ENCODE results near the gene STAG1.

Gene STAG1

DNA sequence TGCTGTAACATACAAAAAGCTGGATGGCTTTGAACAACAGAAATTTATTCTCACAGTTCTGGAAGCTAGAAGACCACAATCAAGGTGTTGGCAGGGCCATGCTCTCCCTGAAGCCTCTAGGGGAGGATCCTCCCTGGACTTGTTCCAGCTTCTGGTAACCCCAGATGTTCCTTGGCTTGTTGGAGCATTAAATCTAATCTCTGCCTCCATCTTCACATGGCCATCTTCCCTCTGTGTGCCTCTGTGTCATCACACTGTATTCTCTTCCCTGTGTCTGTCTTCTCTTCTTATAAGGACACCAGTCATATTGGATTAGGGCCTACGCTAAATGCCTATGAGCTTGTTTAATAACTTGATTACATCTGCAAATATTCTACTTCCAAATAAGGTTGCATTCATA lies 109.5 kb downstream of the STAG1 start:
- Histone ChIP-seq H3K4me3 (ENCODE audit: low read length) (no peak overlapping the region), H3K9me3 (ENCODE audit: insufficient read depth, low read length) (no peaks in the 10 kb centered on the region), H2AFZ (ENCODE audit: low read depth, low read length) (no peak overlapping the region), H3K4me1 (ENCODE audit: low read length) (peaks cover 13% of the 10 kb centered on the region), H3K27ac (ENCODE audit: low read length) (no peak overlapping the region), H3K9ac (ENCODE audit: low read length) (no peak overlapping the region), H4K20me1 (ENCODE audit: insufficient read depth, low read length) (0 out of 2 replicates have a peak, but pooled peaks cover 3% of the 10 kb centered on the region), H3K27me3 (ENCODE audit: low read depth, low read length) (no peaks in the 10 kb centered on the region), H3K4me2 (ENCODE audit: low read length) (no peak overlapping the region), H3K79me2 (ENCODE audit: low read length) (peaks cover 75% of the 10 kb centered on the region), H3K36me3 (replicated peaks; ENCODE audit: low read depth, low read length) (no peaks in the 10 kb centered on the region)
- no peak for TF ChIP-seq EZH2phosphoT487 (IDR thresholded peaks at IDR 0.05; ENCODE audit: low read depth)
- TF ChIP-seq, protein P1, sequence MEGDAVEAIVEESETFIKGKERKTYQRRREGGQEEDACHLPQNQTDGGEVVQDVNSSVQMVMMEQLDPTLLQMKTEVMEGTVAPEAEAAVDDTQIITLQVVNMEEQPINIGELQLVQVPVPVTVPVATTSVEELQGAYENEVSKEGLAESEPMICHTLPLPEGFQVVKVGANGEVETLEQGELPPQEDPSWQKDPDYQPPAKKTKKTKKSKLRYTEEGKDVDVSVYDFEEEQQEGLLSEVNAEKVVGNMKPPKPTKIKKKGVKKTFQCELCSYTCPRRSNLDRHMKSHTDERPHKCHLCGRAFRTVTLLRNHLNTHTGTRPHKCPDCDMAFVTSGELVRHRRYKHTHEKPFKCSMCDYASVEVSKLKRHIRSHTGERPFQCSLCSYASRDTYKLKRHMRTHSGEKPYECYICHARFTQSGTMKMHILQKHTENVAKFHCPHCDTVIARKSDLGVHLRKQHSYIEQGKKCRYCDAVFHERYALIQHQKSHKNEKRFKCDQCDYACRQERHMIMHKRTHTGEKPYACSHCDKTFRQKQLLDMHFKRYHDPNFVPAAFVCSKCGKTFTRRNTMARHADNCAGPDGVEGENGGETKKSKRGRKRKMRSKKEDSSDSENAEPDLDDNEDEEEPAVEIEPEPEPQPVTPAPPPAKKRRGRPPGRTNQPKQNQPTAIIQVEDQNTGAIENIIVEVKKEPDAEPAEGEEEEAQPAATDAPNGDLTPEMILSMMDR (IDR thresholded peaks at IDR 0.05; ENCODE audit: low read depth, low read length) = no peak

DNA sequence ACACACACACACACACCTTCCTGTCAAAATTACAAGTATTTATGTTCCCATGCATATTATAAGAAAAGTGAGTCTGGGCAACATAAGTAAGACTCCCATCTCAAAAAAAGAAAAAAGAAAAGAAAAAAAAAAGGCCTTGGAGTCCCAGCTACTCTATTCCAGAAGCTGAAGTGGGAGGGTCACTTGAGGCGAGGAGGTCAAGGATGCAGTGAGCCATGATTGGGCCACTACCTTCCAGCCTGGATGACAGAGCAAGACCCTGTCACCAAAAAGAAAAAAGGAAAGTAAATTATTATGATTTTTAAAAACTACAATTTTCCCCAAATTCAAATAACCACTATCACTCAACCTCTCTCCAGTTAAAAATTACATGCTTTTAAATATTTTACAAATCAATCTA lies 113.1 kb downstream of the STAG1 start:
- peaks cover 77% of the 10 kb centered on the region for H3K79me2 ChIP-seq (ENCODE audit: low read length)
- no peak overlapping the region for H3K27ac ChIP-seq (ENCODE audit: low read length)
- H3K4me2 ChIP-seq (ENCODE audit: low read length) = no peak overlapping the region

DNA sequence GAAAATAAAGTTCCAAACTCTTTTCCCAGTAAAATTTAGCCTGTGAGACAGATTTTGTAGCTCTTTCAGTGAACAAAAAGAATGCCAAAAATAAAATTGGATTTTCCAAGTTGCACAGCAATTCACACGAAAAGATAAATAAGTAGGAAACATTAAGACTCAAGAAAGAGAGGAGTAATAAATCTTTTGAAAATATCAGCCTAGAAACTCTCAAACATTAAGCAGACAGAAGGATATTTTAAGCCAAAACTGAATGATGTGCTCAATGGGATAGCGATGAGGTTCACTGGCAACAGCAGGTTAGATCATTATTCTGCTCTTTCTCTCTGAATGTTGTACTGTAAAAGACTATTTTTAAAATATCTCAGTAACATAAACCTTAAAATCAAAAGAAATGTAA lies 115.0 kb downstream of the STAG1 start:
- Histone ChIP-seq H3K27ac (ENCODE audit: low read length) (no peak overlapping the region), H3K9me3 (ENCODE audit: insufficient read depth, low read length) (no peaks in the 10 kb centered on the region), H3K4me2 (ENCODE audit: low read length) (no peak overlapping the region), H3K27me3 (ENCODE audit: low read depth, low read length) (no peaks in the 10 kb centered on the region), H3K4me1 (ENCODE audit: low read length) (peaks cover 12% of the 10 kb centered on the region), H3K36me3 (replicated peaks; ENCODE audit: low read depth, low read length) (no peaks in the 10 kb centered on the region), H2AFZ (ENCODE audit: low read depth, low read length) (no peak overlapping the region), H3K79me2 (ENCODE audit: low read length) (peaks cover 80% of the 10 kb centered on the region), H4K20me1 (ENCODE audit: insufficient read depth, low read length) (no peaks in the 10 kb centered on the region), H3K9ac (ENCODE audit: low read length) (no peak overlapping the region), H3K4me3 (ENCODE audit: low read length) (no peak overlapping the region)
- no peak for TF ChIP-seq EZH2phosphoT487 (IDR thresholded peaks at IDR 0.05; ENCODE audit: low read depth)
- TF ChIP-seq, protein P1 (IDR thresholded peaks at IDR 0.05; ENCODE audit: low read depth, low read length) = no peak

More for the DNA sequence above, 113.1 kb downstream of the STAG1 start:
- no peak overlapping the region for H2AFZ ChIP-seq (ENCODE audit: low read depth, low read length)
- H3K9ac ChIP-seq (ENCODE audit: low read length) = no peak overlapping the region
- H3K4me3 ChIP-seq (ENCODE audit: low read length) = no peak overlapping the region
- no peaks in the 10 kb centered on the region for H3K9me3 ChIP-seq (ENCODE audit: insufficient read depth, low read length)
- H3K27me3 ChIP-seq (ENCODE audit: low read depth, low read length) = no peaks in the 10 kb centered on the region
- TF ChIP-seq EZH2phosphoT487 (IDR thresholded peaks at IDR 0.05; ENCODE audit: low read depth) = no peak
- TF ChIP-seq, protein P1 (IDR thresholded peaks at IDR 0.05; ENCODE audit: low read depth, low read length) = no peak
- H3K4me1 ChIP-seq (ENCODE audit: low read length) = no peaks in the 10 kb centered on the region
- no peaks in the 10 kb centered on the region for H3K36me3 ChIP-seq (replicated peaks; ENCODE audit: low read depth, low read length)
- H4K20me1 ChIP-seq (ENCODE audit: insufficient read depth, low read length) = no peaks in the 10 kb centered on the region

DNA sequence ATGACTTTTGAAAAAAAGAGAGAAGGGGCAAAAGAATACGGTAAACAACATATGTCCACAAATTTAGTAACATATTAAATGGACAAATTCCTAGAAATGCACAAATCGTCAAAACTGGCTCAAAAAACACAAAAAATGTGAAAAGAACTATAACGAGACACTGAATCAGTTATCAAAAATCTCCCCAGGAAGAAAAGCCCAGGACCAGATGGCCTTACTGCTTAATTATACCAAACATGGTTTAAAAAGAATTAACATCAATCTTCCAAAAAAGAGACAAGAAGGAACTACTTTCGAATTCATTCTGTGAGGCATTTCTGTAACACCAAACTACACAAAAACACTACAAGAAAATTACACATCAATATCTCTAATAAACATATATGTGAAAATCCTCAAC lies 117.4 kb downstream of the STAG1 start:
- Histone ChIP-seq H3K9me3 (ENCODE audit: insufficient read depth, low read length) (no peaks in the 10 kb centered on the region), H3K36me3 (replicated peaks; ENCODE audit: low read depth, low read length) (no peaks in the 10 kb centered on the region), H3K4me2 (ENCODE audit: low read length) (no peak overlapping the region), H2AFZ (ENCODE audit: low read depth, low read length) (no peak overlapping the region), H3K4me1 (ENCODE audit: low read length) (peaks cover 12% of the 10 kb centered on the region), H3K27me3 (ENCODE audit: low read depth, low read length) (no peaks in the 10 kb centered on the region), H3K4me3 (ENCODE audit: low read length) (no peak overlapping the region), H4K20me1 (ENCODE audit: insufficient read depth, low read length) (no peaks in the 10 kb centered on the region; the same call in 1 of the 2 replicates), H3K79me2 (ENCODE audit: low read length) (peaks cover 80% of the 10 kb centered on the region), H3K9ac (ENCODE audit: low read length) (no peak overlapping the region), H3K27ac (ENCODE audit: low read length) (no peak overlapping the region)
- TF ChIP-seq EZH2phosphoT487 (IDR thresholded peaks at IDR 0.05; ENCODE audit: low read depth) = no peak

Data from OCI-LY3 (cell line).